DND-41 (cell line): ENCODE data around the gene PHF20.

Source experiments
- ATAC-seq: fragments of 200-7000 bp; cut with Tn5 transposase; 3 replicates; pipeline ENCODE4 v1.9.1; 2021; ENCODE audit warnings: low read depth; ENCODE audit not compliant: insufficient read depth
- DNase-seq: peaks from one replicate; pipeline ENCODE4 v3.0.0-alpha.2; 2020
- H2AFZ ChIP-seq: 2 replicates; pipeline ENCODE4 v1.6.0; 2012; ENCODE audit warnings: low read depth, low read length
- H3K27ac ChIP-seq: 2 replicates; pipeline ENCODE4 v1.5.1; 2012; ENCODE audit warnings: low read length, inconsistent platforms
- H3K27me3 ChIP-seq: fragments of 200-600 bp; sonication (generic); 2 replicates; pipeline ENCODE4 v1.6.0; 2012; ENCODE audit warnings: low read length, mild to moderate bottlenecking, inconsistent platforms; ENCODE audit not compliant: insufficient read depth, poor library complexity
- H3K36me3 ChIP-seq: 2 replicates; pipeline ENCODE4 v1.5.1; 2012; ENCODE audit warnings: low read length, inconsistent platforms; ENCODE audit not compliant: insufficient read depth
- H3K4me1 ChIP-seq: 2 replicates; pipeline ENCODE4 v1.5.1; 2012; ENCODE audit warnings: mild to moderate bottlenecking, low read length; ENCODE audit not compliant: insufficient read depth
- H3K4me2 ChIP-seq: 2 replicates; pipeline ENCODE4 v1.6.0; 2012; ENCODE audit warnings: mild to moderate bottlenecking, moderate library complexity, low read length, inconsistent platforms; ENCODE audit not compliant: insufficient read depth
- H3K4me3 ChIP-seq, 2 experiments: fragments of 200-600 bp in 1 of 2; shearing (Covaris generic) in 1 of 2; 2 replicates each; pipeline ENCODE4 v1.5.1; 2012 to 2016; ENCODE audit warnings: inconsistent platforms in 2 of 2, low read length in 2 of 2, mild to moderate bottlenecking in 2 of 2, low read depth in 1 of 2, moderate library complexity in 1 of 2
- H3K79me2 ChIP-seq: 2 replicates; pipeline ENCODE4 v1.6.0; 2012; ENCODE audit warnings: low read length, inconsistent platforms; ENCODE audit not compliant: insufficient read depth
- H3K9ac ChIP-seq: 2 replicates; pipeline ENCODE4 v1.6.0; 2012; ENCODE audit warnings: low read depth, mild to moderate bottlenecking, inconsistent platforms, low read length, moderate library complexity
- H3K9me3 ChIP-seq: 2 replicates; pipeline ENCODE4 v1.5.1; 2012; ENCODE audit warnings: low read length, moderate library complexity, mild to moderate bottlenecking, inconsistent platforms; ENCODE audit not compliant: insufficient read depth, severe bottlenecking
- H4K20me1 ChIP-seq: 2 replicates; pipeline ENCODE4 v1.6.0; 2012; ENCODE audit warnings: low read length; ENCODE audit not compliant: insufficient read depth
- EZH2 ChIP-seq: IDR thresholded peaks from 3 replicates; pipeline ENCODE4 v1.6.1; 2012; ENCODE audit warnings: borderline replicate concordance, low read depth, mild to moderate bottlenecking, moderate library complexity, low read length, inconsistent platforms; ENCODE audit not compliant: severe bottlenecking
- TF ChIP-seq, protein P1 (sequence below): IDR thresholded peaks from 2 replicates; pipeline ENCODE4 v1.5.1; 2012; ENCODE audit warnings: borderline replicate concordance, low read length, moderate library complexity, mild to moderate bottlenecking; ENCODE audit not compliant: poor library complexity, severe bottlenecking; ENCODE audit errors: extremely low read depth

Gene PHF20

DNA sequence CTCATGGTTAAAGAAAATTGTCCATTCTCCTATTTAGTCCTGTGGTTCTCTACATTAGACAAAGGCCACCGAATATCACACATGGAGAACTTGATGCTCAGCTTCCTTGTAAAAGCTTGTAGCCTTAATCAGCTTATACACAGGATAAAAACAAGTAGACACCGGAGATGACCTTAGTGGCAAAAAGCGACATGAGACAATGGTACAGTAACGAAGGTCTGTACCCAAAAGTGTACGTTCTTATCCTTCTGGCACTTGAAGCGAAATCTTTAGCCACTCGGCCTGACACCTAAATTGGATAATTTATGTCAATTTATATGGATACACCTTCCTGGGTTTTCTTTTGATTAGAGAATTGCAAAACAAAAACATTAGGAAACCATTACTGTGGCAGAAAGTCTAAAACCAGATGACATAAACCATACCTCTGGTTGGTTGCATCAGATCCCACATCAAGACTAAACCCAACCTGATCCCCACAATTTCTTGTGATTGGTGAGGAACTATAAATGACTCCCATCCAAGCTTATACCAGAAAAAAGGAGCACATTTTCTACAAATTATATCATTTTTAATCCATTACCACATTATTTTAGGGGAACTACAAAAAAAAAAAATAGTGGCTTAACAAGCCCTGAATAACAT is 35.9 kb upstream of the PHF20 start:
- H3K4me1 ChIP-seq: peaks cover 86% of the 10 kb centered on the region
- H3K27ac ChIP-seq: no peak overlapping the region
- DNase-seq (no peak), ATAC-seq (0 out of 3 replicates have a peak, but pooled peaks have one; percentile 44)
- H2AFZ ChIP-seq: no peak overlapping the region
- TF ChIP-seq, protein P1, sequence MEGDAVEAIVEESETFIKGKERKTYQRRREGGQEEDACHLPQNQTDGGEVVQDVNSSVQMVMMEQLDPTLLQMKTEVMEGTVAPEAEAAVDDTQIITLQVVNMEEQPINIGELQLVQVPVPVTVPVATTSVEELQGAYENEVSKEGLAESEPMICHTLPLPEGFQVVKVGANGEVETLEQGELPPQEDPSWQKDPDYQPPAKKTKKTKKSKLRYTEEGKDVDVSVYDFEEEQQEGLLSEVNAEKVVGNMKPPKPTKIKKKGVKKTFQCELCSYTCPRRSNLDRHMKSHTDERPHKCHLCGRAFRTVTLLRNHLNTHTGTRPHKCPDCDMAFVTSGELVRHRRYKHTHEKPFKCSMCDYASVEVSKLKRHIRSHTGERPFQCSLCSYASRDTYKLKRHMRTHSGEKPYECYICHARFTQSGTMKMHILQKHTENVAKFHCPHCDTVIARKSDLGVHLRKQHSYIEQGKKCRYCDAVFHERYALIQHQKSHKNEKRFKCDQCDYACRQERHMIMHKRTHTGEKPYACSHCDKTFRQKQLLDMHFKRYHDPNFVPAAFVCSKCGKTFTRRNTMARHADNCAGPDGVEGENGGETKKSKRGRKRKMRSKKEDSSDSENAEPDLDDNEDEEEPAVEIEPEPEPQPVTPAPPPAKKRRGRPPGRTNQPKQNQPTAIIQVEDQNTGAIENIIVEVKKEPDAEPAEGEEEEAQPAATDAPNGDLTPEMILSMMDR: no peak
- TF ChIP-seq EZH2: no peak
- peaks cover 100% of the 10 kb centered on the region for H3K79me2 ChIP-seq
- no peaks in the 10 kb centered on the region for H3K9me3 ChIP-seq
- H4K20me1 ChIP-seq: peaks cover 96% of the 10 kb centered on the region
- no peaks in the 10 kb centered on the region for H3K27me3 ChIP-seq
- peak overlapping the region in 1 of 2 experiments; percentile 21; a peak in 1 of 4 replicates for H3K4me3 ChIP-seq
- H3K9ac ChIP-seq: peak overlapping the region; percentile 13; the same call in 1 of the 2 replicates
- H3K4me2 ChIP-seq: peak overlapping the region; percentile 89
- H3K36me3 ChIP-seq: peaks cover 99% of the 10 kb centered on the region

DNA sequence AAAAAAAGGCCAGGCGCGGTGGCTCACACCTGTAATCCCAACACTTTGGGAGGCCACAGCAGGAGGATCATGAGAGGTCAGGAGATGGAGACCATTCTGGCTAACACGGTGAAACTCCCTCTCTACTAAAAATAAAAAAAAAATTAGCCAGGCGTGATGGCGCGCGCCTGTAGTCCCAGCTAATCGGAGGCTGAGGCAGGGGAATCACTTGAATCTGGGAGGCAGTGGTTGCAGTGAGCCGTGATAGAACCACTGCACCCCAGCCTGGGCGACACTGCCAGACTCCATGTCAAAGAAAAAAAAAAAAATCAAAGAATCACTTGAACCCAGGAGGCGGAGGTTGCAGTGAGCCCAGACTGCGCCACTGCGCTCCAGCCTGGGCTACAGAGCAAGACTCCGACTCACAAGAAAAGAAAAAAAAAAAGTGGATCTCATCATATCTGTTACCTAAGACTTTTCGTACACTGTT is 33.9 kb upstream of the PHF20 start:
- Histone ChIP-seq H3K27ac (no peak overlapping the region), H3K9me3 (no peaks in the 10 kb centered on the region), H3K27me3 (no peaks in the 10 kb centered on the region), H2AFZ (no peak overlapping the region), H4K20me1 (peaks cover 81% of the 10 kb centered on the region), H3K4me3 (peak overlapping the region in 1 of 2 experiments; percentile 88; a peak in 1 of 4 replicates), H3K79me2 (peaks cover 96% of the 10 kb centered on the region), H3K4me2 (peak overlapping the region; percentile 89), H3K36me3 (peaks cover 84% of the 10 kb centered on the region), H3K9ac (no peak overlapping the region), H3K4me1 (peaks cover 72% of the 10 kb centered on the region)
- no peak for DNase-seq
- ATAC-seq: no peak
- TF ChIP-seq, protein P1: no peak
- no peak for TF ChIP-seq EZH2

DNA sequence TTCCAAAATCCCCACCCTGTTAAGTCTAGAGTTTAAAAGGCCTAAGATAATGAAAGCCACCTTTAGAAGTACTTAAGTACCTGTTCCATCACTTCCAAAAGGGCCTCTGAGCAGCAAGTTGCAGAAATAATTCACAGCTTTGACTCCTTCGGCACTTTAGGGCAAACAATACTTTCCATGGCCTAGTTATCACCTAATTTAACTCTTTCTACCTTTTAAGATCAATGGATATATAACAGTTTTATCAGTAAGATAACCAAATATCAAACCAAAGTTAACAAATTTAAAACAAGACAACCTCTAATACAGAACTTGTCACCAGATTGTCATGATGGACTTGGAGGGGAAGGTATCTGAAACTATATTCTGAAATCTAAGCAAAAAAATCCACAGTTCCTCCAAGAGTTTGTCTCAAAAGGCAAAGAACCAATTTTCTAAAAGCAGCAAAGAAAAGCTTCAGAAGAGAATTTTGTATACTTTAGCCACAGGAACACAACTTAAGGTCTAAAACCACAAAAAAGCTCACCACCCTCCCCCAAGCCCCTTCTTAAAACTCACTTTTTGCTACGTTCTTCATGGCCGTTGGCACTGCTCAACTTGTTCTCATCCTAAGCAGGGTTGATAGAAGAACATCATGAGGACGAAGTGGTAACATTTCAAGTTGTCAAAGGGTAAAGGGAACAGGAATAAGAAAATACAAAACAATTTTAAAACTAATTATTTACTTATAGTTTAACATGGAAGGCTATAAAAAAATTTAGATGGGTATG is 33.2 kb upstream of the PHF20 start:
- Histone ChIP-seq H3K4me1 (peaks cover 72% of the 10 kb centered on the region), H4K20me1 (peaks cover 74% of the 10 kb centered on the region), H3K9ac (no peak overlapping the region), H3K79me2 (peaks cover 96% of the 10 kb centered on the region), H2AFZ (no peak overlapping the region), H3K27ac (no peak overlapping the region), H3K36me3 (peaks cover 77% of the 10 kb centered on the region), H3K9me3 (no peaks in the 10 kb centered on the region), H3K4me3 (peak overlapping the region; percentile 0 to 88; a peak in 2 of 4 replicates), H3K27me3 (no peaks in the 10 kb centered on the region), H3K4me2 (peak overlapping the region; percentile 89)
- TF ChIP-seq, protein P1: no peak
- DNase-seq (no peak), ATAC-seq (no peak)
